ENCODE results near the gene CKS2. TPM values are rescaled to one million over a fixed set of nuclear protein-coding genes. Genes with fewer than 3 reads are reported as not detected.

The CKS2 gene
- total RNA-seq, 1 donor: 17.0 TPM

DNA sequence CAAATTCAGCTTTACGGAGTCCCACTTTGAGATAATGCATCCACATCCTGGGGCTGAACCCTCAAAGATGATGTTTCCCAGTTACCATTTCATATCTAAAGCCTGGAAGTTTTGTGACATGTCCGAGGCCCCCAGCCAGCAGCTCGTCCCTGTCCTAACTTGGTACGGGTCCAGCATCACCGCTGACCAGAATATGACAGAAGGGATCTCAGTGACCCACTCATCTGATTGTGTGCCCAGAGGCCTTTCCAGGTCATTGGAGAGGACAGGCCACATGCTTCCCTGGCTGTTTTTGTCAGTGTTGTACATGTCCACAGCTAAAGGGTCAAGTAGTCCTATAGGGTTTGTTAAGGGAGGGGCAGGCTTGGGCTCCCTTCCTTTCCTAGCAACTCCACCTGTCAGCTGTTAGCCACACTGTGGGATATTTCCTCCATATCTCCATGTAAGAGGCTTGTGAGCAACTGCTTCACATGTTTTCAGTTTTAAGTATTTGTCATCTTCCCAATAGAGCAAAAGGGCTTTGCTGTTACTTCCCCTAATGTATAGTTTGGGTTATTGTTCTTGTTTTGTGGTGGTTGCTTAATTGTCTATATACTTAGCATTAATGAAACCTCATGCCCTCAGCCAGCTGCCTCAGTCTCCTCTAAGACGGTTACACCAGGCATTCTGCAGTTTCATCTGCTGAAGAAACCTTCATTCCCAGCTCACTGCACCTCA lies 40.7 kb downstream of the CKS2 start:
- H3K79me2 ChIP-seq (ENCODE audit: insufficient read depth, low read length): peaks cover 2% of the 10 kb centered on the region
- no peak overlapping the region for H3K4me3 ChIP-seq (ENCODE audit: insufficient read depth, low read length)
- TF ChIP-seq, protein P1, sequence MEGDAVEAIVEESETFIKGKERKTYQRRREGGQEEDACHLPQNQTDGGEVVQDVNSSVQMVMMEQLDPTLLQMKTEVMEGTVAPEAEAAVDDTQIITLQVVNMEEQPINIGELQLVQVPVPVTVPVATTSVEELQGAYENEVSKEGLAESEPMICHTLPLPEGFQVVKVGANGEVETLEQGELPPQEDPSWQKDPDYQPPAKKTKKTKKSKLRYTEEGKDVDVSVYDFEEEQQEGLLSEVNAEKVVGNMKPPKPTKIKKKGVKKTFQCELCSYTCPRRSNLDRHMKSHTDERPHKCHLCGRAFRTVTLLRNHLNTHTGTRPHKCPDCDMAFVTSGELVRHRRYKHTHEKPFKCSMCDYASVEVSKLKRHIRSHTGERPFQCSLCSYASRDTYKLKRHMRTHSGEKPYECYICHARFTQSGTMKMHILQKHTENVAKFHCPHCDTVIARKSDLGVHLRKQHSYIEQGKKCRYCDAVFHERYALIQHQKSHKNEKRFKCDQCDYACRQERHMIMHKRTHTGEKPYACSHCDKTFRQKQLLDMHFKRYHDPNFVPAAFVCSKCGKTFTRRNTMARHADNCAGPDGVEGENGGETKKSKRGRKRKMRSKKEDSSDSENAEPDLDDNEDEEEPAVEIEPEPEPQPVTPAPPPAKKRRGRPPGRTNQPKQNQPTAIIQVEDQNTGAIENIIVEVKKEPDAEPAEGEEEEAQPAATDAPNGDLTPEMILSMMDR (IDR thresholded peaks at IDR 0.05; ENCODE audit: extremely low read depth, low read depth, low read length): no peak
- H3K4me2 ChIP-seq (ENCODE audit: insufficient read depth, low read length): no peak overlapping the region
- H3K4me1 ChIP-seq (ENCODE audit: insufficient read depth, low read length): no peaks in the 10 kb centered on the region
- H3K27ac ChIP-seq (ENCODE audit: low read depth, low read length): no peak overlapping the region
- no peak overlapping the region for H2AFZ ChIP-seq (ENCODE audit: low read length)
- peaks cover 3% of the 10 kb centered on the region for H4K20me1 ChIP-seq (ENCODE audit: insufficient read depth, low read length)
- no peaks in the 10 kb centered on the region for H3K27me3 ChIP-seq (ENCODE audit: insufficient read depth, low read length)
- H3K36me3 ChIP-seq (ENCODE audit: insufficient read depth, low read length): peaks cover 76% of the 10 kb centered on the region
- no peak for DNase-seq (ENCODE audit: insufficient read length, low spot score, missing footprints)
- H3K9me3 ChIP-seq (ENCODE audit: low read depth, low read length): no peaks in the 10 kb centered on the region

DNA sequence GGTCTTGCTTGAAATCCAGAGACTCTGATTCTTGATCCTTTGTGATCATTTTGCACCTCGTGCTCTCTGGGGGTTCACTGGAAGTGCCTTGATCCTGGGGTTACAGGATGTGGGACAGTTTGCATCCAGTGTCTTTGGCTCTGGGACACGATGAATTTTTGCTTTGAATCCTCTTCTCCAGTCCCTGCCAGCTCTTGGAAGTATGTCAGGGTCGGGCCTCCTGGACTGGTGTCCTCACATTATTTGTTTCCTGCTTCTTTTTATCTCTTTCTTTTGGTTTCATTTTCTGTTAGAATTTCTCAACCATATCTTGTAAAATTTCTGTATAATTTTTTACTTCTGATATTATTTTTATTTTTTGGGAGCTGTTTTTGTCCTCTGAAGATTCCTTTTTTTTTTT lies 41.5 kb downstream of the CKS2 start:
- Histone ChIP-seq H3K4me2 (ENCODE audit: insufficient read depth, low read length) (no peak overlapping the region), H2AFZ (ENCODE audit: low read length) (no peak overlapping the region), H3K27ac (ENCODE audit: low read depth, low read length) (no peak overlapping the region), H3K4me1 (ENCODE audit: insufficient read depth, low read length) (no peaks in the 10 kb centered on the region), H3K27me3 (ENCODE audit: insufficient read depth, low read length) (no peaks in the 10 kb centered on the region), H3K79me2 (ENCODE audit: insufficient read depth, low read length) (peaks cover 2% of the 10 kb centered on the region), H4K20me1 (ENCODE audit: insufficient read depth, low read length) (peaks cover 4% of the 10 kb centered on the region), H3K9me3 (ENCODE audit: low read depth, low read length) (no peaks in the 10 kb centered on the region), H3K4me3 (ENCODE audit: insufficient read depth, low read length) (no peak overlapping the region), H3K36me3 (ENCODE audit: insufficient read depth, low read length) (peaks cover 76% of the 10 kb centered on the region)
- TF ChIP-seq, protein P1 (IDR thresholded peaks at IDR 0.05; ENCODE audit: extremely low read depth, low read depth, low read length): no peak
- DNase-seq (ENCODE audit: insufficient read length, low spot score, missing footprints): no peak

- Histone ChIP-seq H3K27me3 (ENCODE audit: insufficient read depth, low read length) (no peaks in the 10 kb centered on the region), H3K4me2 (ENCODE audit: insufficient read depth, low read length) (no peak overlapping the region), H3K9me3 (ENCODE audit: low read depth, low read length) (no peaks in the 10 kb centered on the region), H3K36me3 (ENCODE audit: insufficient read depth, low read length) (peaks cover 75% of the 10 kb centered on the region), H3K79me2 (ENCODE audit: insufficient read depth, low read length) (peaks cover 2% of the 10 kb centered on the region), H3K4me1 (ENCODE audit: insufficient read depth, low read length) (no peaks in the 10 kb centered on the region), H3K27ac (ENCODE audit: low read depth, low read length) (no peak overlapping the region), H2AFZ (ENCODE audit: low read length) (no peak overlapping the region), H4K20me1 (ENCODE audit: insufficient read depth, low read length) (peaks cover 4% of the 10 kb centered on the region), H3K4me3 (ENCODE audit: insufficient read depth, low read length) (no peak overlapping the region)
- TF ChIP-seq, protein P1 (IDR thresholded peaks at IDR 0.05; ENCODE audit: extremely low read depth, low read depth, low read length): no peak
- peak; percentile 26 for DNase-seq (ENCODE audit: insufficient read length, low spot score, missing footprints)
These were observed 42.1 kb downstream of the CKS2 start for GRCh38 chr9:89352874-89353649.

GRCh38 chr9:89353989-89354388 lies 43.0 kb downstream of the CKS2 start:
- no peak overlapping the region for H3K4me2 ChIP-seq (ENCODE audit: insufficient read depth, low read length)
- no peaks in the 10 kb centered on the region for H3K27me3 ChIP-seq (ENCODE audit: insufficient read depth, low read length)
- H3K4me3 ChIP-seq (ENCODE audit: insufficient read depth, low read length): no peak overlapping the region
- peaks cover 75% of the 10 kb centered on the region for H3K36me3 ChIP-seq (ENCODE audit: insufficient read depth, low read length)
- H3K27ac ChIP-seq (ENCODE audit: low read depth, low read length): no peak overlapping the region
- no peaks in the 10 kb centered on the region for H3K4me1 ChIP-seq (ENCODE audit: insufficient read depth, low read length)
- peaks cover 4% of the 10 kb centered on the region for H4K20me1 ChIP-seq (ENCODE audit: insufficient read depth, low read length)
- H2AFZ ChIP-seq (ENCODE audit: low read length): no peak overlapping the region
- peaks cover 2% of the 10 kb centered on the region for H3K79me2 ChIP-seq (ENCODE audit: insufficient read depth, low read length)
- TF ChIP-seq, protein P1 (IDR thresholded peaks at IDR 0.05; ENCODE audit: extremely low read depth, low read depth, low read length): no peak
- no peaks in the 10 kb centered on the region for H3K9me3 ChIP-seq (ENCODE audit: low read depth, low read length)
- DNase-seq (ENCODE audit: insufficient read length, low spot score, missing footprints): peak; percentile 75
